Vagina (tissue), 2 donors: Measurements from ENCODE around the gene DUSP23.

Experiments used
- CTCF ChIP-seq, 3 experiments: fragments of 450-650 bp in 2 of 3; fragments of 200-600 bp in 1 of 3; sonication (generic) in 1 of 3; IDR thresholded peaks; one replicate each; pipeline ENCODE4 v1.5.1; 2017 to 2019; ENCODE audit warnings: antibody characterized with exemption in 3 of 3, mild to moderate bottlenecking in 2 of 3, moderate library complexity in 2 of 3
- POLR2A ChIP-seq, 2 donors: fragments of 450-650 bp; IDR thresholded peaks; one replicate each; pipeline ENCODE4 v1.6.1; 2017; ENCODE audit warnings: antibody characterized with exemption in 2 of 2, mild to moderate bottlenecking in 2 of 2, moderate library complexity in 2 of 2

DNA sequence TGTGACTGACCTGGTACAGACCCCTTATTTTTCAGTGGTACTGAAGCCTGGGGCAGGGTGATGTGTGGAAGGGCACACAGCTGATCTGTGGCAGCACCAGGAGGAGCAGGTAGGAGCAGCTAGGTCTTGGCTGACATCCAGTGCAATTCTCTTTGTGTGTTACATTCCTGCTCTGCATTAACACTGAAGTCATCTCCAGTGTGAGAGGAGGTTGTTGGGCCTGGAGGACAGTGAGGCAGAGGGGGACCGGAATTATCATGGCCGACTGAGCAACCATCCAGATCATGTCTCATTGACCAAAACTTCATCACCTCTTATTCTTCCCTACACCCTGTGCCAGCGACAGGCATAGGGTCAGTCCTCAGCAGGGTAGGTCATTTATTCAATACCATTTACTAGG, 47.4 kb downstream of the DUSP23 start:
- TF ChIP-seq CTCF (IDR thresholded peaks at IDR 0.05) (no peak), POLR2A (IDR thresholded peaks at IDR 0.05) (no peak)
